ENCODE data around the gene ADCY3. TPM values are rescaled to one million over a fixed set of nuclear protein-coding genes. Genes with fewer than 3 reads are reported as not detected.

ADCY3 gene
- polyA plus RNA-seq, 3 donors = 2.5 to 9.3 (median 3.5) TPM

- no peak for TF ChIP-seq CTCF (IDR thresholded peaks at IDR 0.05)
- Histone ChIP-seq H3K4me3 (replicated peaks in 1 of 3; ENCODE audit: low read depth in 2 of 3, low read length in 3 of 3) (no peak overlapping the region), H2AFZ (ENCODE audit: insufficient read depth, low read depth, low read length, poor library complexity, severe bottlenecking) (no peak overlapping the region), H3K27me3 (ENCODE audit: control insufficient read depth in 2 of 2, insufficient read depth in 2 of 2, low read length in 2 of 2) (no peaks in the 10 kb centered on the region), H3K79me2 (ENCODE audit: insufficient read depth, low read length) (no peaks in the 10 kb centered on the region), H3K4me2 (replicated peaks; ENCODE audit: extremely low read depth, low read length, poor library complexity, severe bottlenecking) (no peak overlapping the region), H3K27ac (ENCODE audit: low read depth in 1 of 2, low read length in 2 of 2) (no peak overlapping the region), H3K9ac (ENCODE audit: insufficient read depth, low read length, poor library complexity, severe bottlenecking) (no peak overlapping the region), H4K20me1 (ENCODE audit: insufficient read depth, low read length) (no peaks in the 10 kb centered on the region), H3K4me1 (ENCODE audit: control insufficient read depth in 1 of 2, insufficient read depth in 2 of 2, low read length in 2 of 2) (peaks cover 13 to 15% of the 10 kb centered on the region in 2 donors), H3K9me3 (replicated peaks in 1 of 2; ENCODE audit: control insufficient read depth in 1 of 2, insufficient read depth in 1 of 2, low read length in 2 of 2) (peaks cover 22 to 30% of the 10 kb centered on the region in 2 donors), H3K36me3 (replicated peaks in 1 of 2; ENCODE audit: control insufficient read depth in 1 of 2, insufficient read depth in 2 of 2, low read length in 2 of 2) (no peaks in the 10 kb centered on the region)
- DNase-seq = no peak
- Mint-ChIP-seq H3K27ac (no peak overlapping the region), H3K4me3 (no peak overlapping the region), H3K9me3 (peaks cover 23 to 37% (median 35%) of the 10 kb centered on the region in 7 donors), H3K36me3 (peaks cover 6 to 14% of the 10 kb centered on the region in 2 donors), H3K27me3 (ENCODE audit: low read depth in 3 of 3) (peaks cover 0 to 1% (median 0%) of the 10 kb centered on the region in 3 donors), H3K4me1 (peaks cover 19% of the 10 kb centered on the region)
- WGBS (ENCODE audit: insufficient coverage) = no CpG with 5 or more reads among the region's 2 CpGs
- intact Hi-C loops (cut with micrococcal nuclease) = no loop called here
Measured at GRCh38 chr2:24891201-24891600, 28.8 kb downstream of the ADCY3 start.

GRCh38 chr2:24889221-24889620 is 30.8 kb downstream of the ADCY3 start:
- DNase-seq = no peak
- Histone ChIP-seq H3K4me3 (replicated peaks in 1 of 3; ENCODE audit: low read depth in 2 of 3, low read length in 3 of 3) (no peak overlapping the region), H3K36me3 (replicated peaks in 1 of 2; ENCODE audit: control insufficient read depth in 1 of 2, insufficient read depth in 2 of 2, low read length in 2 of 2) (no peaks in the 10 kb centered on the region), H3K4me2 (replicated peaks; ENCODE audit: extremely low read depth, low read length, poor library complexity, severe bottlenecking) (no peak overlapping the region), H3K27me3 (ENCODE audit: control insufficient read depth in 2 of 2, insufficient read depth in 2 of 2, low read length in 2 of 2) (no peaks in the 10 kb centered on the region), H3K4me1 (ENCODE audit: control insufficient read depth in 1 of 2, insufficient read depth in 2 of 2, low read length in 2 of 2) (peaks cover 18 to 23% of the 10 kb centered on the region in 2 donors), H4K20me1 (ENCODE audit: insufficient read depth, low read length) (no peaks in the 10 kb centered on the region), H3K27ac (ENCODE audit: low read depth in 1 of 2, low read length in 2 of 2) (no peak overlapping the region), H3K9ac (ENCODE audit: insufficient read depth, low read length, poor library complexity, severe bottlenecking) (no peak overlapping the region), H3K79me2 (ENCODE audit: insufficient read depth, low read length) (no peaks in the 10 kb centered on the region), H3K9me3 (replicated peaks in 1 of 2; ENCODE audit: control insufficient read depth in 1 of 2, insufficient read depth in 1 of 2, low read length in 2 of 2) (peaks cover 9 to 16% of the 10 kb centered on the region in 2 donors), H2AFZ (ENCODE audit: insufficient read depth, low read depth, low read length, poor library complexity, severe bottlenecking) (no peak overlapping the region)
- H3K36me3 Mint-ChIP-seq = peaks cover 0 to 16% of the 10 kb centered on the region in 2 donors
- H3K9me3 Mint-ChIP-seq = peaks cover 7 to 24% (median 16%) of the 10 kb centered on the region in 7 donors
- no peaks in the 10 kb centered on the region for H3K27me3 Mint-ChIP-seq (ENCODE audit: low read depth in 3 of 3)
- no peak for TF ChIP-seq CTCF (IDR thresholded peaks at IDR 0.05)
- 98% methylated on average over 4 of the region's 5 CpGs for WGBS (ENCODE audit: insufficient coverage)
- H3K27ac Mint-ChIP-seq = no peak overlapping the region
- H3K4me3 Mint-ChIP-seq = no peak overlapping the region
- peaks cover 36% of the 10 kb centered on the region for H3K4me1 Mint-ChIP-seq
- intact Hi-C loops (cut with micrococcal nuclease) = no loop called here
